ENCODE results near the gene TRMT112.
"Not testable (repeated sequence)": the region's sequence is repeated elsewhere in the genome, so short reads cannot be mapped to it uniquely, and the experiment has no call there.

Gene TRMT112

DNA sequence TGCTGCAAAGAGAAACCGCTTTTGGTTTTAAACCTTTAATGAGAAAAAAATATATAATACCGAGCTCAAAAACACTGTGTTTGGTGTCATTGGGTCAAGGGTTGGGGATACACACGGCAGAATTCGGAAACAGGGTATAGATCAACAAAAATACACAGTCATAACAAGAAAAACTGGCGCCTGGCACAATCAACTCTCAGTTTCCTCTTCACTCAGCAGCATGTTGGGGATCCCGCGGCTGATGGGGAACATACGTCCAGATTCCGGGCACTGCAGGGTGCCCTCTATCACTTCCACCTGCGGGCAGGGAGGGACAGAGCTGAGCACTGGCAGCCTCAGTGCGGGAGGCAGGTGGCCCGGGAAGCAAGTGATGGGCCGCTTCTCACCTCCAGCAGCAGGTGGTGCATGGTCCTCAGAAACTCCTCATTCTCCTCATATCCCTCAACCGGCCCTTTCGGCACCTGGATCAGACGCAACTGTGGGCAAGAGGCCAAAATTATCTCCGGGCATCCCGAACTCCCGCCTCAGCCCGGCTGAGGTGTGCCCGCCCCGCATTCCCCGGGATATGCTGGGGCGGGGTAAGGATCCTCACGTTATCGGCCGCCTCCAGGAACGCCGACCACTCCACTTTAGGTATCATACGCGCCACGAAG is 561 bp downstream of the TRMT112 start:
- in situ Hi-C loops (cut with MboI; ENCODE audit: low pct_unique_long_range_greater_than_20kb, low sequenced_read_pairs) = no loop called here
- no peak for DNase-seq

DNA sequence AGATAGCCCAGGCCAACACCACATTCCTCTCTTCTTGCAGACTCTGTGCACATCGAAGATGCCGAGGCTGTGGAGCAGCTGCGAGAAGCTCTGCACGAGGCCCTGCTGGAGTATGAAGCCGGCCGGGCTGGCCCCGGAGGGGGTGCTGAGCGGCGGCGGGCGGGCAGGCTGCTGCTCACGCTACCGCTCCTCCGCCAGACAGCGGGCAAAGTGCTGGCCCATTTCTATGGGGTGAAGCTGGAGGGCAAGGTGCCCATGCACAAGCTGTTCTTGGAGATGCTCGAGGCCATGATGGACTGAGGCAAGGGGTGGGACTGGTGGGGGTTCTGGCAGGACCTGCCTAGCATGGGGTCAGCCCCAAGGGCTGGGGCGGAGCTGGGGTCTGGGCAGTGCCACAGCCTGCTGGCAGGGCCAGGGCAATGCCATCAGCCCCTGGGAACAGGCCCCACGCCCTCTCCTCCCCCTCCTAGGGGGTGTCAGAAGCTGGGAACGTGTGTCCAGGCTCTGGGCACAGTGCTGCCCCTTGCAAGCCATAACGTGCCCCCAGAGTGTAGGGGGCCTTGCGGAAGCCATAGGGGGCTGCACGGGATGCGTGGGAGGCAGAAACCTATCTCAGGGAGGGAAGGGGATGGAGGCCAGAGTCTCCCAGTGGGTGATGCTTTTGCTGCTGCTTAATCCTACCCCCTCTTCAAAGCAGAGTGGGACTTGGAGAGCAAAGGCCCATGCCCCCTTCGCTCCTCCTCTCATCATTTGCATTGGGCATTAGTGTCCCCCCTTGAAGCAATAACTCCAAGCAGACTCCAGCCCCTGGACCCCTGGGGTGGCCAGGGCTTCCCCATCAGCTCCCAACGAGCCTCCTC is 1.5 kb downstream of the TRMT112 start:
- DNase-seq; in situ Hi-C loops (cut with MboI; ENCODE audit: low pct_unique_long_range_greater_than_20kb, low sequenced_read_pairs): not testable (repeated sequence)

GRCh38 chr11:64314805-64315561 is 2.4 kb downstream of the TRMT112 start:
- no peak for DNase-seq
- in situ Hi-C loops (cut with MboI; ENCODE audit: low pct_unique_long_range_greater_than_20kb, low sequenced_read_pairs) = no loop called here

DNA sequence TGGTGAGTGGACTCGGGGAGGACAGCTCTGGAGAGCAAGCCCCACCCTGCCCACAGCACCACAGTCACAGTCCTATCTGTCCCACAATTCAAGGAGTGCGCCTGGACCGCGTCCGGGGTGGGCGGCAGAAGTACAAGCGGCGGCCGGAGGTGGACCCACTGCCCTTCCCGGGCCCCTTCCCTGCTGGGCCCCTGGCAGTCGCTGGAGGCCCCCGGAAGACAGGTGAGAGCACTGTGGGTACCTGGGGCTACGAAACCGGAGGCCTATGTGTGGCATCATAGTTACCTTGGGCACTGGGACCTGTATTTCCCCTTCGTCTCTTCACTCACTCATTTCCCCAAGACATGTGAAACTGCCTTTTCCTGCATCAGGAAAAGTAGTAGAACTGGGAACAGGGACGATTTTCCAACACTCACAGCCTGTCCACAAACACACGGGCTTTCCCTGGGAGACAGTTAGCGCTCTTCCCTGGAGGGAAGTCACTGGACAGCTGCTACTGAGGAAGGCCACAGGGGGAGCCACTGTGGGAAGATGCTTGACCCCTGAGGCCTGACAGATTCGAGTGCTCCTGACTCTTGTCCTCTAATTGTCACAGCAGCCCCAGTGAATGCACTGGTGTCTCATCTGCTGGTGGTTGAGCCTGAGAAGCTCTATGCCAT is 3.1 kb downstream of the TRMT112 start:
- no peak for DNase-seq
- in situ Hi-C loops (cut with MboI; ENCODE audit: low pct_unique_long_range_greater_than_20kb, low sequenced_read_pairs) = no loop called here

DNA sequence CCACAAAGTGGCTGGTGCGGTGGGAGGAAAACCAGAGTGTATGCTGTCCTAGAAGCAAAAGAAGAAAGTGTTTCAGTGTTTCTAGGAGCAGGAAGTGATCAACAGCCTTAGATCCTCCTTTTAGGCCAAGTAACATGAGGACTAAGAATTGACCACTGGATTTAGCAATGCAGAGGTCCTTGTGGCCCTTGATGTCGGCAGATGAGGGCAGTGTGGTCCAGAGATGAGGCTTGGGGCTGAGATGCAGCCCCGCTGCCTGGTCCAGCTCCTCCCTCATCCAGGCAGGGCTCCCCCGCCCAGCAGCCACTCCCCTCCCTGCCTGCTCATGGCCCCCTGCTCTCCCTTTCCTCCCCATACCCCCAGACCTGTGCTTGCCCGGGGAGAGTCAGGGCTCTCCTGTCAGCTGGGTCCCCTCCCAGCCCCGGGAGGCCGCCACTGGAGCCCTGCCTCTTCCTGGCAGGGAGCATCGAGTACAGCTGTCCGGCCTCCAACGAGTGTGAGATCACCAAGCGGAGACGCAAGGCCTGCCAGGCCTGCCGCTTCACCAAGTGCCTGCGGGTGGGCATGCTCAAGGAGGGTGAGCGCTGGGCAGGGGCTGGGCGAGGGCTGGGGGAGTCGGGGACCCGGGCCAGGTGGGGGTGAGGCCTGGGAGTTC is 3.7 kb downstream of the TRMT112 start:
- in situ Hi-C loops (cut with MboI; ENCODE audit: low pct_unique_long_range_greater_than_20kb, low sequenced_read_pairs) = no loop called here
- no peak for DNase-seq

DNA sequence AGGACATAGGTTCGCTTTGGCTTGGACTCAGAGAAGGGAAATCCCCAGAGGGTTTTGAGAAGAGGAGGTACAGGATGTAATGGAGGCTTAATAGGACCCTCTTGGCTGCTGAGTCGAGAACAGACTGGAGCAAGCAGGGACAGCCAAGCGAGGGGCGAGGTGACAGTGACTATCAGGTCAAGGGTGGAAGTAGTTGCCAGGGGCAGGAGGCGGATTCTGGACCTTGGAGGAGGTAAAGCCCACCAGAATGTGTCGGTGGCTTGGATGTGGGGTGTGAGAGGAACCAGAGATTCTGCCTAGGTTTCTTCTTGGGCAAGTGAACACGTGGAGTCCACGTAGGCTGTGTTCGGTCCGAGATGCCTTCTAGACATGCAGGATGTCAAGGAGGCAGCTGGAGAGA is 4.4 kb downstream of the TRMT112 start:
- in situ Hi-C loops (cut with MboI; ENCODE audit: low pct_unique_long_range_greater_than_20kb, low sequenced_read_pairs) = no loop called here
- DNase-seq = no peak

DNA sequence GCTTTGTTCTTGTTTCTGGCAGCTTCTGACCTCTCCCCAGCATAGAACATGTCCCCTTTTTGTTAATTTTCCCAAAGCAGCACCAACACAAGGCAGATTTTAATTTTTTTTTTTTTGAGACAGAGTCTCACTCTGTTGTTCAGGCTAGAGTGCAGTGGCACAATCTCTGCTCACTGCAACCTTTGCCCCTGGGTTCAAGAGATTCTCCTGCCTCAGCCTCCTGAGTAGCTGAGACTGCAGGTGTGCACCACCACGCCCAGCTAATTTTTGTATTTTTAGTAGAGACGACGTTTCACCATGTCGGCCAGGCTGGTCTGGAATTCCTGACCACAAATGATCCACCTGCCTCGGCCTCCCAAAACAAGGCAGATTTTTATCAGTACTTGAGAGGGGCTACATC is 9.6 kb downstream of the TRMT112 start:
- in situ Hi-C loops (cut with MboI; ENCODE audit: low pct_unique_long_range_greater_than_20kb, low sequenced_read_pairs); DNase-seq: not testable (repeated sequence)

DNA sequence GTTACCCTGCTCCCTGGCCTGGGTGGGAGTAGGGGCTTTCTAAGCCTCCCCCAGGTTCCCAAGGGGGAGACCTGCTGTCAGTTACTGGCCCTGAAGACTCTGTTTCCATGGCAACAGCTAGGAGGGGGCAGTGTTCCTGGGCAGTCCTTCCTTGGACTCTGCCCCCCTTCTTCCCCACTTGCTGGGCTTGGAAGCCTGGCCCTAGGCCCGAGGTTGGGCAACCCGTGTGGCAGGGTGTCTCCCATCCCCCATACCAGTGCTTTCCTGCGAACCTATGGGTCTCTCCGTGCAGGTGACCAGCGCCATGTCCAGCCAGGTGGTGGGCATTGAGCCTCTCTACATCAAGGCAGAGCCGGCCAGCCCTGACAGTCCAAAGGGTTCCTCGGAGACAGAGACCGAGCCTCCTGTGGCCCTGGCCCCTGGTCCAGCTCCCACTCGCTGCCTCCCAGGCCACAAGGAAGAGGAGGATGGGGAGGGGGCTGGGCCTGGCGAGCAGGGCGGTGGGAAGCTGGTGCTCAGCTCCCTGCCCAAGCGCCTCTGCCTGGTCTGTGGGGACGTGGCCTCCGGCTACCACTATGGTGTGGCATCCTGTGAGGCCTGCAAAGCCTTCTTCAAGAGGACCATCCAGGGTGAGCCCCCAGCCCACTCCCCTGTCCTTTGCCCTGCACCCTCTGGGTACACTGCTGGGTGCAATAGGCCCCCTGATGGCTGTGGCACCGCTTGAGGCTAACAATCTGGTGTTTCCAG is 10.3 kb downstream of the TRMT112 start:
- in situ Hi-C loops (cut with MboI; ENCODE audit: low pct_unique_long_range_greater_than_20kb, low sequenced_read_pairs) = no loop called here

GRCh38 chr11:64306563-64306875 is 10.8 kb downstream of the TRMT112 start:
- in situ Hi-C loops (cut with MboI; ENCODE audit: low pct_unique_long_range_greater_than_20kb, low sequenced_read_pairs) = no loop called here
- DNase-seq = no peak

More for the DNA sequence above, 10.3 kb downstream of the TRMT112 start:
- no peak for DNase-seq

DNA sequence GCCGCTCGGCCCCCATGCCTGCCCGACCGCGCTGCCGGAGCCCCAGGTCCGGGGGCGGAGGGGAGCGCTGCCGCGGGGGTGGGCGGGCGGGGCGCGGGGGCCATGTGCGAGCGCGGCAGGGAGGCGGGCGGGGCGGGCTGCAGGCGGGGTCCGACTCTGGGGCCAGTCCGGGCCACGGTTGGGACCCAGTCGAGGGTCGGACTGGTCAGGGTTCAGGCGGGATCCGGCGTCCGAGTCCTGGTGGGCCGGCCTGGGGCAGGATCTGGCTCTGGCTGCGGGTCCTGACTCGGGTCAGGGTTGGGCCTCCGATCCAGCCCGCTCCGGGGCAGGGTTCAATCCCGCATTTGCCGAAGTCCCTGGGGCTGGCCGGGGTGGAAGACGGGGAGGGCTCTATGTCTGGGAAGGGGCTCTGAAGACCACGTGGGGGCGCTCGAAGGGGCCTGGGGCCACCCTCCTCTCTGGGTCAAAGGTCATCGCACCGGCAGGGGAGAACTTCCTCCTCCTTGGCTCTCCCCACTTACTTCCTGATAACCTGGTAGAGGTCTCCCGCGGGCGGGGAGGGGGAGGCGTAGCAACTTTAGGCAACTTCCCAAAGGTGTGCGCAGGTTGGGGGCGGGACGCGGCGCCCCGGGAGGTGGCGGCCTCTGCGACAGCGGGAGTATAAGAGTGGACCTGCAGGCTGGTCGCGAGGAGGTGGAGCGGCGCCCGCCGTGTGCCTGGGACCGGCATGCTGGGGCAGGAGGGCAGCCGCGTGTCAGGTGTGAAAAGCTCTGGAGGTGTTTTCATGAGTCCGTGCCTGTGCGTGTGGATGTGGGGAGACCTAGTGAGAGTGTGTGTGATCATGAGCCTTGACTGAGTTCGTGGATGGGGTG is 11.4 kb downstream of the TRMT112 start:
- in situ Hi-C loops (cut with MboI; ENCODE audit: low pct_unique_long_range_greater_than_20kb, low sequenced_read_pairs) = no loop called here

GRCh38 chr11:64305075-64305690 is 12.2 kb downstream of the TRMT112 start, which contains the start of gene ESRRA:
Gene ESRRA (plus strand): TSS chr11:64305524. CDS start chr11:64307180, 1,656 bp downstream.
- in situ Hi-C loops (cut with MboI; ENCODE audit: low pct_unique_long_range_greater_than_20kb, low sequenced_read_pairs) = no loop called here
- DNase-seq = peak; percentile 99

More for the DNA sequence above, 11.4 kb downstream of the TRMT112 start:
- DNase-seq = peak; percentile 89

DNA sequence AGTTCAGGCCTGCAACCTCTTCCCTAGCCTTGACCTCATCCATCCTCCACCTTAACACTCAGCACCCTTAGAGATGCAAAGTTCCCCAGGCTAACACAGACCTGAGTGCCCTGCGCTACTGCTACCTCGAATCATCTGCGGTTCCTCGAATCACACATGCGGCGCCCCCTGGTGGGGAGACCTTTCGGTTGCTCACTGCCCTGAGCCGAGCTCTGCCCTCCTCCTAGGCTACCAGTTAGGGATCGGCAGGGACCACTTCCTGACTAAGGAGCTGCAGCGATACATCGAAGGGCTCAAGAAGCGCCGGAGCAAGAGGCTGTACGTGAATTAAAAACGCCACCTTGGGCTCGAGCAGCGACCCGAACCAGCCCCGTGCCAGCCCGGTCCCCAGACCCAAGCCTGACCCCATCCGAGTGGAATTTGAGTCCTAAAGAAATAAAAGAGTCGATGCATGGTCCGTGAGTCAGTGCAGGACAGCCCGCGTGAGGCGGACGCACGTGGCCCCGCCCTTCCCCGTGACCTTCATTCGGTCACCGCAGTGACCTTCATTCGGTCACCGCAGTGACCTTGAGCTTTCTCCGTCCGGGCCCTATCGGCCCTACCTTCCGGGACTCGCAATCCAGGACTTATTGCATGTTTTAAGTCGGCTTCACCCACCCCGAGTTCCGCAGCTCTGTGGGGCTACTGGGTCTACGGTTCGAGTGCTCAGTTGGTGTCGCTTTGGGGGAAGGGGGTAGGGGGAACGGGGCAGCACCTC is 12.9 kb downstream of the TRMT112 start:
- DNase-seq = peak; percentile 96
- in situ Hi-C loops (cut with MboI; ENCODE audit: low pct_unique_long_range_greater_than_20kb, low sequenced_read_pairs) = no loop called here

GRCh38 chr11:64304032-64304315 is 13.4 kb downstream of the TRMT112 start:
- in situ Hi-C loops (cut with MboI; ENCODE audit: low pct_unique_long_range_greater_than_20kb, low sequenced_read_pairs) = no loop called here
- DNase-seq = no peak

- in situ Hi-C loops (cut with MboI; ENCODE audit: low pct_unique_long_range_greater_than_20kb, low sequenced_read_pairs) = no loop called here
- DNase-seq = no peak
Observed at GRCh38 chr11:64303109-64304031, 14.0 kb downstream of the TRMT112 start.

- in situ Hi-C loops (cut with MboI; ENCODE audit: low pct_unique_long_range_greater_than_20kb, low sequenced_read_pairs) = no loop called here
- DNase-seq = no peak
Observed at GRCh38 chr11:64299847-64300648, 17.3 kb downstream of the TRMT112 start, which contains the start of gene CATSPERZ. Gene CATSPERZ (plus strand): TSS chr11:64300358. CDS start chr11:64300411, 53 bp downstream.
